ENCODE results near the gene NEU1. TPM values are rescaled to one million over a fixed set of nuclear protein-coding genes. Genes with fewer than 3 reads are reported as not detected.
A peak's percentile ranks its signal among the peaks of the same experiment; 100 is the strongest.

Gene NEU1
- total RNA-seq, 3 donors from 2014 or later (not counting 1 experiment from before 2014, with no cell fraction given) = 36.1 to 69.6 (median 51.5) TPM

GRCh38 chr6:31878726-31879125 lies 16.1 kb upstream of the NEU1 start, which contains the start of gene SLC44A4:
SLC44A4 (minus strand) TSS chr6:31878997; CDS start chr6:31878980, 17 bp downstream.
- H3K27ac ChIP-seq (ENCODE audit: low read length) = no peak within 1 kb of the TSS
- no peaks in the 10 kb centered on the region for H3K9me3 ChIP-seq (ENCODE audit: control insufficient read depth, insufficient read depth, low read length)
- no peak within 1 kb of the TSS for H3K4me3 Mint-ChIP-seq
- H3K9me3 Mint-ChIP-seq = no peaks in the 10 kb centered on the region
- H3K4me3 ChIP-seq (ENCODE audit: low read length) = no peak within 1 kb of the TSS
- H3K27me3 ChIP-seq (ENCODE audit: control insufficient read depth, insufficient read depth, low read length) = no peaks in the 10 kb centered on the region
- no peaks in the 10 kb centered on the region for H3K27me3 Mint-ChIP-seq (ENCODE audit: low read depth in 2 of 2)
- no peaks in the 10 kb centered on the region for H3K4me1 ChIP-seq (ENCODE audit: control insufficient read depth, insufficient read depth, low read length)
- peak within 1 kb of the TSS in 1 of 2 donors; percentile 18 for H3K27ac Mint-ChIP-seq
- no peak for ATAC-seq
- no peak for DNase-seq
- TF ChIP-seq CTCF (IDR thresholded peaks at IDR 0.05) = no peak
- peaks cover 40% of the 10 kb centered on the region for H3K36me3 ChIP-seq (ENCODE audit: control insufficient read depth, insufficient read depth, low read length)
- H3K36me3 Mint-ChIP-seq = peaks cover 10% of the 10 kb centered on the region
- 78% methylated on average over 18 of the region's 18 CpGs for WGBS (ENCODE audit: insufficient coverage)
- intact Hi-C loops (cut with micrococcal nuclease) = no loop called here
- peaks cover 0 to 10% of the 10 kb centered on the region in 2 donors for H3K4me1 Mint-ChIP-seq

- Histone ChIP-seq H3K27ac (ENCODE audit: low read length) (no peak overlapping the region), H3K9me3 (ENCODE audit: control insufficient read depth, insufficient read depth, low read length) (no peaks in the 10 kb centered on the region), H3K4me3 (ENCODE audit: low read length) (no peak overlapping the region), H3K27me3 (ENCODE audit: control insufficient read depth, insufficient read depth, low read length) (no peaks in the 10 kb centered on the region), H3K4me1 (ENCODE audit: control insufficient read depth, insufficient read depth, low read length) (no peaks in the 10 kb centered on the region), H3K36me3 (ENCODE audit: control insufficient read depth, insufficient read depth, low read length) (peaks cover 35% of the 10 kb centered on the region)
- Mint-ChIP-seq H3K4me1 (peaks cover 0 to 10% of the 10 kb centered on the region in 2 donors), H3K27me3 (ENCODE audit: low read depth in 2 of 2) (no peaks in the 10 kb centered on the region), H3K4me3 (no peak overlapping the region), H3K9me3 (no peaks in the 10 kb centered on the region), H3K36me3 (peaks cover 10% of the 10 kb centered on the region), H3K27ac (peak overlapping the region in 1 of 2 donors; percentile 18)
- ATAC-seq = no peak
- intact Hi-C loops (cut with micrococcal nuclease) = no loop called here
- TF ChIP-seq CTCF (IDR thresholded peaks at IDR 0.05) = no peak
- WGBS (ENCODE audit: insufficient coverage) = 87% methylated on average over 3 of the region's 3 CpGs
- no peak for DNase-seq
Measured at GRCh38 chr6:31878222-31878621, 15.6 kb upstream of the NEU1 start.

DNA sequence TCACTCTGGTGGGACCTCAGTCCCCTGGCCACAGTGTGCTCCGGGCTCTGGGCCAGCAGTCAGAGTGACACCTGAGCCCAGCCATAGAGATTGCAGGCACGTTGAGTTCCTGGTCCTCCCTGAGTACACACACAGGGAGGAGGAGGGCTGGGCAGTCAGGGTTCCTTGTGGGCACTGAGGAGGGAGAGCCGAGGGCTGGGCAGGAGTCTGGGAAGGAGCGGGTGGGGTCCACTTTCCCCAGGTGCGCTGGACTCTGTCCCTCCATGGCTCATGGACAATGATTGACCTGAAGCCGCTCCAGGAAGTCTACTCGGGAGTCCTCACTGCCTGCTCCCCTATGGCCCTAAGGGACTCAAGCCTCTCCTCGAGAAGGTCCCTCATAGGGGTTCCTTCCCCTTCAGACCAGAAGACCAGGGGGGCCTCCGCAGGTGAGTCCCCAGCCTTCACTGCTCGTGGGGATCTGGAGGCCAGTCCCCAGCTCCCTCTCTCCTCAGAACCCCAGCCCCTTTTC lies 15.1 kb upstream of the NEU1 start:
- H3K9me3 Mint-ChIP-seq = no peaks in the 10 kb centered on the region
- WGBS (ENCODE audit: insufficient coverage) = 89% methylated on average over 10 of the region's 10 CpGs
- Histone ChIP-seq H3K36me3 (ENCODE audit: control insufficient read depth, insufficient read depth, low read length) (peaks cover 29% of the 10 kb centered on the region), H3K4me1 (ENCODE audit: control insufficient read depth, insufficient read depth, low read length) (no peaks in the 10 kb centered on the region), H3K27me3 (ENCODE audit: control insufficient read depth, insufficient read depth, low read length) (no peaks in the 10 kb centered on the region), H3K4me3 (ENCODE audit: low read length) (no peak overlapping the region), H3K9me3 (ENCODE audit: control insufficient read depth, insufficient read depth, low read length) (no peaks in the 10 kb centered on the region), H3K27ac (ENCODE audit: low read length) (no peak overlapping the region)
- H3K4me1 Mint-ChIP-seq = peaks cover 0 to 10% of the 10 kb centered on the region in 2 donors
- peak overlapping the region in 1 of 2 donors; percentile 18 for H3K27ac Mint-ChIP-seq
- intact Hi-C loops (cut with micrococcal nuclease) = no loop called here
- H3K4me3 Mint-ChIP-seq = no peak overlapping the region
- no peak for DNase-seq
- no peak for ATAC-seq
- TF ChIP-seq CTCF (IDR thresholded peaks at IDR 0.05) = no peak
- no peaks in the 10 kb centered on the region for H3K27me3 Mint-ChIP-seq (ENCODE audit: low read depth in 2 of 2)
- peaks cover 10% of the 10 kb centered on the region for H3K36me3 Mint-ChIP-seq

GRCh38 chr6:31877125-31877650 lies 14.6 kb upstream of the NEU1 start:
- no peak overlapping the region for H3K4me3 Mint-ChIP-seq
- Histone ChIP-seq H3K27ac (ENCODE audit: low read length) (no peak overlapping the region), H3K4me3 (ENCODE audit: low read length) (no peak overlapping the region), H3K27me3 (ENCODE audit: control insufficient read depth, insufficient read depth, low read length) (no peaks in the 10 kb centered on the region), H3K36me3 (ENCODE audit: control insufficient read depth, insufficient read depth, low read length) (peaks cover 24% of the 10 kb centered on the region), H3K9me3 (ENCODE audit: control insufficient read depth, insufficient read depth, low read length) (no peaks in the 10 kb centered on the region), H3K4me1 (ENCODE audit: control insufficient read depth, insufficient read depth, low read length) (no peaks in the 10 kb centered on the region)
- DNase-seq (no peak), ATAC-seq (no peak)
- WGBS (ENCODE audit: insufficient coverage) = 83% methylated on average over 3 of the region's 3 CpGs
- intact Hi-C loops (cut with micrococcal nuclease) = no loop called here
- no peaks in the 10 kb centered on the region for H3K27me3 Mint-ChIP-seq (ENCODE audit: low read depth in 2 of 2)
- H3K4me1 Mint-ChIP-seq = peaks cover 0 to 10% of the 10 kb centered on the region in 2 donors
- TF ChIP-seq CTCF (IDR thresholded peaks at IDR 0.05) = no peak
- H3K9me3 Mint-ChIP-seq = no peaks in the 10 kb centered on the region
- no peak overlapping the region for H3K27ac Mint-ChIP-seq
- H3K36me3 Mint-ChIP-seq = peaks cover 10% of the 10 kb centered on the region
